ENCODE results near the gene SEMA5B.

The SEMA5B gene

GRCh38 chr3:122928396-122929187 is 99.0 kb downstream of the SEMA5B start:
- H3K27ac ChIP-seq (ENCODE audit: extremely low read depth, low read depth, low read length): no peak overlapping the region
- POLR2A ChIA-PET: no interaction called here
- no peaks in the 10 kb centered on the region for H3K9me3 ChIP-seq (ENCODE audit: control insufficient read depth, insufficient read depth, low read depth, low read length)
- TF ChIP-seq KLF17 (tag by site-specific recombination; IDR thresholded peaks at IDR 0.05): no peak
- no peak for TF ChIP-seq ZNF510 (tag by site-specific recombination; IDR thresholded peaks at IDR 0.05; ENCODE audit: insufficient replicate concordance)
- TF ChIP-seq, protein P1, sequence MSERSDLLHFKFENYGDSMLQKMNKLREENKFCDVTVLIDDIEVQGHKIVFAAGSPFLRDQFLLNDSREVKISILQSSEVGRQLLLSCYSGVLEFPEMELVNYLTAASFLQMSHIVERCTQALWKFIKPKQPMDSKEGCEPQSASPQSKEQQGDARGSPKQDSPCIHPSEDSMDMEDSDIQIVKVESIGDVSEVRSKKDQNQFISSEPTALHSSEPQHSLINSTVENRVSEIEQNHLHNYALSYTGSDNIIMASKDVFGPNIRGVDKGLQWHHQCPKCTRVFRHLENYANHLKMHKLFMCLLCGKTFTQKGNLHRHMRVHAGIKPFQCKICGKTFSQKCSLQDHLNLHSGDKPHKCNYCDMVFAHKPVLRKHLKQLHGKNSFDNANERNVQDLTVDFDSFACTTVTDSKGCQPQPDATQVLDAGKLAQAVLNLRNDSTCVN (tag by site-specific recombination; optimal IDR thresholded peaks at IDR 0.05): no peak
- CTCF ChIA-PET: interaction anchor here (0.6 kb wide), 1 partner anchor 601 kb away, joined by 4 read pairs; no protein-coding TSS in a partner anchor
- no peaks in the 10 kb centered on the region for H3K36me3 ChIP-seq (ENCODE audit: control insufficient read depth in 2 of 2, insufficient read depth in 1 of 2, low read length in 2 of 2)
- no peak overlapping the region for H3K4me3 ChIP-seq (ENCODE audit: low read depth, low read length)
- H3K4me1 ChIP-seq (ENCODE audit: control insufficient read depth, insufficient read depth, low read length): no peaks in the 10 kb centered on the region

GRCh38 chr3:122927726-122928125 is 99.8 kb downstream of the SEMA5B start:
- Histone ChIP-seq H3K9me3 (ENCODE audit: control insufficient read depth, insufficient read depth, low read depth, low read length) (no peaks in the 10 kb centered on the region), H3K4me3 (ENCODE audit: low read depth, low read length) (no peak overlapping the region), H3K36me3 (ENCODE audit: control insufficient read depth in 2 of 2, insufficient read depth in 1 of 2, low read length in 2 of 2) (no peaks in the 10 kb centered on the region), H3K4me1 (ENCODE audit: control insufficient read depth, insufficient read depth, low read length) (no peaks in the 10 kb centered on the region), H3K27ac (ENCODE audit: extremely low read depth, low read depth, low read length) (no peak overlapping the region)
- CTCF ChIA-PET: interaction anchor here (0.6 kb wide), 1 partner anchor 602 kb away, joined by 4 read pairs; no protein-coding TSS in a partner anchor
- POLR2A ChIA-PET: no interaction called here
- TF ChIP-seq SP2 (tag by site-specific recombination; IDR thresholded peaks at IDR 0.05): no peak
- TF ChIP-seq ZNF747 (tag by site-specific recombination; IDR thresholded peaks at IDR 0.05): no peak
- no peak for TF ChIP-seq ZNF211 (tag by site-specific recombination; IDR thresholded peaks at IDR 0.05; ENCODE audit: low read depth)
- TF ChIP-seq GLI4 (tag by site-specific recombination; IDR thresholded peaks at IDR 0.05): no peak
- TF ChIP-seq ZNF660 (tag by site-specific recombination; IDR thresholded peaks at IDR 0.05): no peak
- TF ChIP-seq ZNF433 (tag by site-specific recombination; IDR thresholded peaks at IDR 0.05; ENCODE audit: low read depth): no peak
- TF ChIP-seq ZFP41 (tag by site-specific recombination; IDR thresholded peaks at IDR 0.05; ENCODE audit: borderline replicate concordance): no peak
- TF ChIP-seq ZNF560 (tag by site-specific recombination; IDR thresholded peaks at IDR 0.05; ENCODE audit: borderline replicate concordance): no peak
- TF ChIP-seq ZNF501 (tag by site-specific recombination; IDR thresholded peaks at IDR 0.05): no peak
- no peak for TF ChIP-seq ZNF138 (tag by site-specific recombination; IDR thresholded peaks at IDR 0.05; ENCODE audit: borderline replicate concordance)
- TF ChIP-seq ZNF354C (tag by site-specific recombination; IDR thresholded peaks at IDR 0.05; ENCODE audit: borderline replicate concordance, low read depth): no peak
- no peak for TF ChIP-seq EGR2 (tag by site-specific recombination; IDR thresholded peaks at IDR 0.05; ENCODE audit: low read depth)
- TF ChIP-seq, protein P2, sequence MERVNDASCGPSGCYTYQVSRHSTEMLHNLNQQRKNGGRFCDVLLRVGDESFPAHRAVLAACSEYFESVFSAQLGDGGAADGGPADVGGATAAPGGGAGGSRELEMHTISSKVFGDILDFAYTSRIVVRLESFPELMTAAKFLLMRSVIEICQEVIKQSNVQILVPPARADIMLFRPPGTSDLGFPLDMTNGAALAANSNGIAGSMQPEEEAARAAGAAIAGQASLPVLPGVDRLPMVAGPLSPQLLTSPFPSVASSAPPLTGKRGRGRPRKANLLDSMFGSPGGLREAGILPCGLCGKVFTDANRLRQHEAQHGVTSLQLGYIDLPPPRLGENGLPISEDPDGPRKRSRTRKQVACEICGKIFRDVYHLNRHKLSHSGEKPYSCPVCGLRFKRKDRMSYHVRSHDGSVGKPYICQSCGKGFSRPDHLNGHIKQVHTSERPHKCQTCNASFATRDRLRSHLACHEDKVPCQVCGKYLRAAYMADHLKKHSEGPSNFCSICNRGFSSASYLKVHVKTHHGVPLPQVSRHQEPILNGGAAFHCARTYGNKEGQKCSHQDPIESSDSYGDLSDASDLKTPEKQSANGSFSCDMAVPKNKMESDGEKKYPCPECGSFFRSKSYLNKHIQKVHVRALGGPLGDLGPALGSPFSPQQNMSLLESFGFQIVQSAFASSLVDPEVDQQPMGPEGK (tag by site-specific recombination; IDR thresholded peaks at IDR 0.05): no peak
- no peak for TF ChIP-seq BCL6B (tag by site-specific recombination; IDR thresholded peaks at IDR 0.05)
- no peak for TF ChIP-seq ZNF169 (tag by site-specific recombination; IDR thresholded peaks at IDR 0.05)
- TF ChIP-seq ZNF623 (tag by site-specific recombination; IDR thresholded peaks at IDR 0.05): no peak
- no peak for TF ChIP-seq ZNF626 (tag by site-specific recombination; IDR thresholded peaks at IDR 0.05)
- TF ChIP-seq GLIS2 (tag by site-specific recombination; IDR thresholded peaks at IDR 0.05): no peak
- no peak for TF ChIP-seq AEBP2 (tag by site-specific recombination; IDR thresholded peaks at IDR 0.05; ENCODE audit: borderline replicate concordance)

Data from HEK293 (cell line).